ENCODE data around the gene ARHGAP24.

ARHGAP24 gene

DNA sequence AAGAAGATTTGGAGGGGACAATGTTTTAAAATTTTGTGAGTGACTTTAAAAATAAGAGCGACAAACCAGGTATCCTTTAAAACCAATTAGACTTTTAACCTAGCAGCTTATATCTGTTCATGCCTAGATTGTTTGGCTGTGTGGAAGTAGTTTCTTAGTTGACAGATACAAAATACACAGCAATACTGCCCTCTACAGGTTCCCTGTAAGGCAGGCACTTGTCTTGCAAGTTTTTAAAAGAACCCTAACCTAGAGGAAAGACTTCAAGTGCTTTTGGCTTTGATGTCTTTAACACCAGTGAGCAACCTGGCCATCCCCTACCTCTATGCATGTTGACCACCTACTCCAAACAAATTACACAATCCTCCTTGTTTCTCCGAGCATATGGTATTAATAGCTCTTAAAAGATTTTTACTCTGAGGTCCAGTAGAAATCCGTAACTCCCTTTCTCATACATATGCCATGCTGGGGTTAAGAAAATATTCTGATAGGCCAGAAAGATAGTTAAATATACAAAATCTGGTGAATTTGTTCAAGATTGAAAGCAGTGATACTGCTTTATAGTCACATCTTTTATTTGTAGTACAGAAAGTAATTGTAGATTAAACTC is 273.0 kb downstream of the ARHGAP24 start:
- DNase-seq, result peak; percentile 67

DNA sequence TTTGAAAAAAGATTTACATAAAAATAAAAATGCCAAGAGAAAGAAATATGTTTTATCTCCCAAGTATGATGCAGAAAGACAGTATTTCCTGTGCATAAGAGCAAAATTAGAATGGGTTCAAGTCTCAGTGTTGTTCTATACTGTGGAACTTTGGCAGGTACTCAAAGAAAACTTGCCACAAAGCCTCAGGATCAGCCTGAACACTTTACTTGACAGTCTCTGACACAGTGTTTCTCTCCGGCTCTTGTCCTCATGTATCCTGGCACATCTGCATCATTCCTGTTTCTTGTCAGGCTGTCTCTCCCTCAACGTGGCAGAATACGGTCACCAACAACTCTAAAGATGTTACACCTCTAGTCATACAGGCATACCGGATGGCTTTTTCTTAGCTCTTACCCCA is 273.7 kb downstream of the ARHGAP24 start:
- DNase-seq, result no peak

DNA sequence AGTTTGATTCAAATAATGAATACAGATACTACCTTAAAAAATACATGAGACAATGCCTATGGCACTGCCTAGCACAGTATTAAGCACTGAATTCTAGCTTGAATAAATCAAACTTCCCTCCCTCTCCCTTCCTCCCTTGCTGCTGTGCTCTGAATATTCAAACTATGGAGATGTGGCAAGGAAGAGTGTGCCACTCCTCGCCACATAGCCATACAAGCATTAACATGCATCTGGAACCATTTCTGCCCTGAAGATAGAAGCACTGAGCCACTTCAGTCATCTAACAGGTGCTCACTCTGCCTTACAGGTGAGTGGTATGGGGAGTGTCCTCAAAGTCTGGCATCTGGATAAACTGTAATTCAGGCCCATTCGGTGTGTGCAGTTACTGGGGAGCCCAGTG is 276.9 kb downstream of the ARHGAP24 start:
- no peak for DNase-seq

DNA sequence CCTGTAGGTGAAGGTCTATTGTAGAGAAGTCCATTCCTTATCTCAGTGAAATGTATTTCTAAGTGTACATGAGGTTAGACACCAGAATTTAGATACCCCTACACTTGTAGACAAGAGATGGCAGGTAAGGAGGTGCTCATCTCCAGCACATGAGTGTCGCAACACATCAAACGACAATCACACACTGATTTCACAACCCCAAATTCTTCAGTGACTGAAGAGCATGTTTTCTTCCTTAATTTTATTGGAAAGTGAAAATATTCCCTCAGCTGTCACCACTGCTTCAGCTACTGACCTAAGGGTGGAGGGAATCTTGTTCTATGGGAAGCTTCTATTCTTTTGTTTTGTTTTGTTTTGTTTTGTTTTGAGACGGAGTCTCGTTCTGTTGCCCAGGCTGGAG is 280.3 kb downstream of the ARHGAP24 start:
- DNase-seq, result no peak

DNA sequence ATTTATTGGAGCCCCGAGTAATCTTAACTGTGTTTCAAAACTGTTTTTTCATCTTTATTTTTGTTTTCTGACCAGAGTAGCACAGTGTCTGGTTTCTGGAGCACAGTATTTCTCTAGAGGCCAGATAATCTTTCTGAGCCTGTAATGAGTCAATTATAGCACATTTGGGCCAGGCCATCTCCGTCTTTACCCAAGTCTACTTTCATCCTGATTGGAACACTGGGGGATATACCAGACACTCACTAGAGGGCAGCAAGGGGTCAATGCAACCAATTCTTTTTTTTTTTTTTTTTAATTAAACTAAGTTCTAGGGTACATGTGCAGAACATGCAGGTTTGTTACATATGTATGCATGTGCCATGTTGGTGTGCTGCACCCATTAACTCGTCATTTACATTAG is 282.0 kb downstream of the ARHGAP24 start:
- DNase-seq, result no peak

DNA sequence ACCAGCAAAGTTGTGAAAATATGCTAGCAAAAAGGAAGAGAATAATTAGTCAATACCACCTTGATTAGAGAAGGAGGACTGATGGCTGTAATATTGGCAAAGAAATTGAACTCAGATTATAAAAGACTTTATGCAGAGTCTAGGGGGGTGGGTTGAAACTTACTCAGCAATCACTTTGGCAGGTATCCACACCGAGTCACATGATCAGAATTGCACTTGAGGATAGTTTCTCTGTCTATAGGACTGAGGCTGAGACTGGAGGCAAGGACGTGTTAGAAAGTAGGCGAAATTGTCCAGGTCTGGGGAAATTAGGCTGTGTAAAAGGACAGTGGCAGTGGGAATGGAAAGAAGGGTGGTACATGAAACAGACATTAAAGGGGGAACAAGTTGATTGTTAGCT is 284.4 kb downstream of the ARHGAP24 start:
- DNase-seq, result no peak

DNA sequence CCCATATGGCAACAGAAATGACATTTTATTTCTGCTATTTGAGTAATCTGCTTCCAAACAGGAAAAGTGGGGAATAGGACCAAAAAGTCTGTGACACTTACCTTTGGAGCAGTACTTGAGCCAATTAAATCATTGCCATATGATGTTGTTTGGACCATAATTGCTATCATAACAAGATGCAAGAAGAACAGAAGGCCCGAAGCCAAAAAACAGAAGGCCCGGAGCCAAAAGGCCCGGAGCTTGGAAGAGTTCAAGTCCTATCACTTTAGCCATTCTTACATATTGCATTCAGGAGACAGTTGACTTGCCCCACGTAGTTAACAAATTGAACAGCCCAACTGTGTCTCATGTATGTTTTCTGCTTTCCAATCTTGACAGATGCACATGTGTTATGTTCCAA is 285.6 kb downstream of the ARHGAP24 start:
- peak; percentile 5 for DNase-seq

DNA sequence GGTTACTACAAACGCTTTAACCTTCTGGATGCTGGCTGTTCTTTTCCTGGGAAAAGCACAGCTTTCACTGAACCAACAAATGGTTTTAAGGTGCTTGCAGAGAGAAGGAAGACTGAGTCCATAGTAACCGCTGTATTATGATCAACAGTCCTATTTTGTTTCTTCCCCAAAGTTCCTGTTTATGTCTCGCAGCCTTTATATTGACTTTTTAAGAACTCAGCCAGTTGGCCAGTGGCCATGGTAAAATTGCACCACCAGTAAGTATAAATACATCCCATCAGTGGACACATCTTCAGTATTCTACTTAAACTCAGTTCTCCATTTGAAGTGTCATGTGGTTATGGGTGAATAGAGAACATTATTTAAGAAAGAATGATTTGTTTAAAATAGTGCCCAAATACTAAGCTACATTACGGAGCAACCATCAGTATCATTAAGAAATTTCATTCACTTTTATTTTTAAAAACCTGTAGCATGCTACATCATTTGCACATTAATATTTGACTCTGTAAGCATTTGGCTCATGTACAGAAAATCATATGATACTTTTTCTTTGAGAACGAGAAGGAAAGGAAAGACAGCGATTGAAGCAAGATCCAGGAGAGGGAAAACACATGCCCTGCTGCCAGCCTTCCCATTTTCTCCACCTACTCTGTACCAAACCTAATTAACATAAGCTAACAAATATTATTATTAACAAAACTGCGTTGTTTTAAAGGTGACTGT is 287.0 kb downstream of the ARHGAP24 start:
- DNase-seq, result no peak

DNA sequence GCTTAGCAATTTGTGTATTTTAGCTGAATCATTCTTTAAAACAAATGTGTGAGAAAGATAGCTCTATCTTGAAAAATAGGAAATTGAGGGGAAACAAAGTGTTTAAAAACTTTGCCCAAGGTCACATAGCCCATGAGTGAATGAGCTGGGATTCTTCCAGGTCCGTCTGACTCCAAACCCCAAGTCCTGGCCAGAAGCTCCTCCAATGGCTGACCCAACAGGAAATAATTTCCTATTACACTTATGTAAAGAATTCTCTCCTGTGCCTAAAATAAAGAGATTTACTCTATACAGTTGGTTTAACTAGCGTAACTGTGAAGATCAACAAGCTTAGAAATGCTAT is 287.6 kb downstream of the ARHGAP24 start:
- DNase-seq, result no peak

DNA sequence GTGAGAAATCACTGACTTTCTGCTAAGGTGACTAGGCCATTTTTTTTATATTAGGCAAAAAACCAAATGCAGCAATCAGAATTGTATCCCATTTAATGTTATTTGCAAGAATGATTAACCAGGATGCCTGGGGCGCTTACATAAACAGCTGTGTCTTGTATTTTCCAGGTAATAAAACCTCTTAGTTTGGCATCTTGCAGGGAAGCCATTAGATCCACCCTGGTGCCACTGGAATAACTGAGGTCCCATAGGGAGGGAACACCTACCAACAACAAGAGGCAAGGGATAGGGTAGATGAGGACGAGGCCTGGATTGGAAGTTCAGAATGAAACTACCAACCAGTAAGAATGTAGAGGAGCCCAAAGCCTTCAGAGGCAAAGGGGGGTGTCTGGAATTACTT is 288.3 kb downstream of the ARHGAP24 start:
- DNase-seq, result no peak

DNA sequence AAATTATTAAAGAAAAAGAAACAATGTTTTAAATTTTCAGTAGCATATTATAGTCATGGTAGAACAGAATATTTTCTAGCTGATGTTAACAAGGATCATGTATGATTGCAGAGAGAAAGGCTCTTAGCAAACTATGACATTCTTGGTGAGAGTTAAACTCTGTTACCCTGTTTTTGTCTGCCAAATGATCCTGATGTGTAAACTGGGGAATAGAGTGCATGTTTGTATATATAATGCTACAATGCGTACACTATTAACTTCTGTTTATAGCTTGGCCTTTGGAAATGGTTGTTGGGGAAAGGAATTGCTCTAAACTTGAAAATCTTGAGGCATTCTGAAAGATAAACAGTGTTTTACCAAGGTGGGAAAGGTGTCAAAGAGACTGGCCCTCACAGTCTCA is 292.7 kb downstream of the ARHGAP24 start:
- no peak for DNase-seq

DNA sequence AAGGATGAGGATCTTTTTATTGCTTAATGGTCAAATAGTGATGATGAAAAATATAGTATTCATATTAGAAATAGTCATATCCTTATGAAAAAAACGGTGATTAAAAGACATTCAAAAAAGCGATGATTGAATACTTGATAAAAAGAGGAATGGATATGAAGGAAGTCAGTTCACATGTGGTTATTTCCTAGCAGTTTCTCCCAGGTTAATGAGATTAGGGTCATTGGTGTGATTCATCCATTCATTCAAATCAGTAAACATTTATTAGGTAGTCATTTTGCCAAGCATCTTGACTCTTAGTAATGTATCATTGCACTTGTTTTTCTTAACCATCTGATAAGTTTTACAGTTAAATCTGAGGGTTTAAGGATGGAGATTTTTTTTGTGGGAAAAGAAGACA is 294.1 kb downstream of the ARHGAP24 start:
- DNase-seq, result no peak

DNA sequence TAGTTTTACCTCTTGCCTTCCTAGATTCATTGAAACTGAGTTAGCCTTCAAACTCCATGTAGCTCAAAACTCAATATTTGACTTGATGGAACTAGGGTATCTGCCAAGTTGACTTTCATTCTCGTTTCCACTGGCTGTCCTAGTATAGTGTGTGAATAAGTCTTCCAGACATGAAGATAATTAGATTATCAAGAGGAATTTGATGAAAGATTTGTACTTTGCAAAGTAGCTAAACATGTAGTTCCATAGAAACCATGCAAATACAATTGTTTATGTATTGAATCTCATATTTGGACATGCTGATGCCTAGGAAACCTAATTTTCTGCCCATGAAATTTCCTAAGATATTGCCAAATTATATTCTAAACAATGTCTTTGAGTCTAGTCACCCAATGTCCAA is 297.5 kb downstream of the ARHGAP24 start:
- DNase-seq, result no peak

DNA sequence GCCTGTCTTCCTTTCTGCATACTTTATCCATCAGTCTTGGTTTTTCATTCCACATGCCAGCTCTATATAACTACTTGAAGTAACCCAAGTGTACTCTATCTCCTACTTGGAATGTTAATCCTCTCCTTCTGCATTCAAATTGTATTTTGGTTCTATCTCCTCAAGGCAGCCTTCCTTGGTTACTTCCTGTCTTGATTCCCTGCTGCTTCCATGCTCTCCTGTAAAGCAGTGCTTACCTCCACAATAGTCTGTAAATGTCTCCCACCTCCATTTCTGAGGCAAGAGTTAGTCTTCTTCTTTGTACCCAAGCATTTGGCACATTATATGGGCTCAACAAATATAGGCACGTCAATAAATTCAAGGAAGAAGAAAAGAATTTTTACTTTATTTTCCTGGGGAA is 298.4 kb downstream of the ARHGAP24 start:
- no peak for DNase-seq

DNA sequence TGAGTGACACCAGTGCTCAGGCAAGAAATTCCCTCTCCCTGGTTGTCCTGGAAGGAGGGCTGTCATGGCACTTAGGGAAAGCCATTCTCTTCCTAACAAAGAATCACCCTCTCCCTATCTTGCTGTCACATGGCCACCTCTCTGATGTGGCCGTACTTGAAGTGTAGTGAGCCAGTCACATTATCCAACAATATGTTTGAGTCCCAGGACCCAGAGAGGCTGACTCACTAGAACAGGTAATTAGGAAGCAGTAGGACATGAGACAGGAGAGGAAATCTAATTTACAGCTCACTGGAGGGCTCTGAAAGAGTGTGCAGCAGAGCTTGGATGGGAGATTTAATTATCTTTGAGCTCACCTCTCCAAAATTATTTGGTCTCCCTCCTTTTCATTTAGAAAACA is 299.1 kb downstream of the ARHGAP24 start:
- no peak for DNase-seq

DNA sequence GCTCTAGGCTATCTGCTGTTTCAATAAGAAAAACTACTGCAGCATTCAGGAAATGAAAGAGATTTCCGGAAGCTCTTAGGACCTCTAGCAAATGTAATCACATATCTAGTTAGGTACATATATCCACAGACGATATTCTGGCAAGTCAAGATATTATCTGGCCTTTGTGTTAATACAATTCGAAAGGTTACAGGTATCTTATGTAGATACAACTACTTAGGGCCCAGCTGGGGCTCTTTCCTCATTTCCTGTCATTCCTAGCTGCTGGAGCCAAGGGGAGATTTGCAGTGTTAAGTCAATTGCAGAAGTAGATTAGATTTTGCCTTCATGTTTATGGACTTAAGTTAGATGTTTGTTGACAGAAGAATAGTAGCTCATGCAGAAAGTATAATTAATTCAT is 299.5 kb downstream of the ARHGAP24 start:
- DNase-seq, result no peak

DNA sequence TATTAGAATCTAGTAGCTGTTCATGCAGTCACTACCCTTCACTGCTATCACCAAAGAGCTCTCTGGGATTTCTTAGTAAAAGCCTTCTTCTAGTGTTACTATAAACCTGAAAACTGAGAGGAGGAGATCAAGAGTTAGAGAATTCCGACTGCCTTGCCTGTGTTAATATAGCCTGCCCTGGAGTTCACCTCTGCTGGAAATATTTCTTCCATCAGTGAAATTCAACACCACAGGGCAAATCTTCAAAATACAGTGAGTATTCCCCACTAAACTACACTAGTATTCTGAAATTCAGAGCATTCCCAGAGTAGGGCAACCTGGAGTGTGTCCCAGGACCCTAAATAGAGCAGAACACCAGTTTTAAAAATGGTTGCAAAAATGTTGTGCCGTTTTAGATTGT is 301.1 kb downstream of the ARHGAP24 start:
- no peak for DNase-seq

DNA sequence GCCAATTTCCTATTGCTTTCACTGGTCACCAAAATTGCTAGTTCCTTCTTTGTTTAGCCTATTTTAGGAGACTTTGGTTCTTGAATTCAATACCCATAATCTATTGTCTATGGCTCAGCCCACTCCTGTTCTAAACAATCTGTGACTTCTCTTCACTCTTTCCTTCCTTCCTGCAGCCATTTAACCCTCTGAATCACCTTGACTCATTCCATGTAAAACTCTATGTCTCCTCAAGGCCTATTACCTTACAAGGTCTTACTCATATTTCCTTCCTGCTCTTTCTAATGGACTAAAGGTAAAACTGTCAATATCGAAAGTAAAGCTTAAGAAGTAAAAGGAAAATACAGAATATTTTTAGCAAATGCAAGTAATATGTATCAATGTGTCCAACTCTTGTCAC is 301.6 kb downstream of the ARHGAP24 start:
- DNase-seq, result no peak

DNA sequence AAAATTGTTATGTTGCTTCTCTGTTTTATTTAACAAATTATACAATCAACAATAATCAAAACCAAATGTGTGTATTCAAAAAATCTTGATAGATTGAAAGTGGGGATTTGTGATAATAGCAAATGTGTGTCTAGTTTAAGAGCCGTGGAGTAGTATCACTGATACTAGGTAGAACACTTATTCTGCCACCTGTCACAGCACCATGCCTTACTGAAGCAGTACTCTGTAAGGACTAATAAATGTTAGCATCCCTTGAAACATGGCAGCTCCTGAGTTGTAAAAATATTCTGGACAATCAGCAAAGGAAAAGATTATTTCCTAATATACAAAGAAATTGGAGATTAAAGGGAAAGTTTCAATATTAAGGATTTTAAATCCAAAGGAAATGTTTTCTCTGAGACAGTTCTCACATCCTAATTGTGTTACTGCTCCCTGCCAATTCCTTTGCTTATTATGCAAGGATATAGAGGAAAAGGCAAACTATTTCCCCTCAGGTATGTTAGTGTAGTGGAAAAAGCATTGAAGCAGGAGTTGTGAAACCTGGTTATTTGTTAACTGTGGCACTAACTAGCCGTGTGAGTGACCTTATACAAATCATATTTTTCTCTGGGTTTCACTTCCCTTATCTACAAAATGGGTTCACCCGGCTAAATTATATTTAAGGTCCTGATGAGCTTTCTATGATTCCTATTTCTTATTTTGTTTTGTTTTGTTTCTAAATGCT is 303.1 kb downstream of the ARHGAP24 start:
- DNase-seq, result no peak

DNA sequence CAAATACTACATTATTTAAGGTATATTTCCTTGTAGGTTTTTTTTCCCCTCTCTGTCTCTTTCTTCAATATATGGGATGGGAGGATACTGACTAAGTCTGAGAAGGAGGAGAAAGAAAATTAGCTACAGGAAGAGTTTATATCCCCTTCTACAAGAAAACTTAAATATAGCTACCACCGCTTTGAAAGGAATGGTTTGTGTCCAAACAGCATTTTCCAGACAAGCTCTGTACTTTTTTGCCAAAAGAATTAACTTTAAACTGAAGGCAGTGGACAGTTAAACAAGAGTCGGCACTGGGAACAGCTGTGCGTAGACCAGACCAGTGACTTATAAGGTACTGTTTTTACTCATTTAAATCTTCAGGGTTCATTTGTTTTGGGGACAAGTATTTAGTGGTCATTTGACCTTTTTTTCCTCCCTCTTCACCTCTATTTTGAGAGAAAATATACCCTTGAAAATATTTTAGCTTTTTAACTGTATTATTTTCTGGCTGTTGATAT is 303.7 kb downstream of the ARHGAP24 start:
- no peak for DNase-seq

DNA sequence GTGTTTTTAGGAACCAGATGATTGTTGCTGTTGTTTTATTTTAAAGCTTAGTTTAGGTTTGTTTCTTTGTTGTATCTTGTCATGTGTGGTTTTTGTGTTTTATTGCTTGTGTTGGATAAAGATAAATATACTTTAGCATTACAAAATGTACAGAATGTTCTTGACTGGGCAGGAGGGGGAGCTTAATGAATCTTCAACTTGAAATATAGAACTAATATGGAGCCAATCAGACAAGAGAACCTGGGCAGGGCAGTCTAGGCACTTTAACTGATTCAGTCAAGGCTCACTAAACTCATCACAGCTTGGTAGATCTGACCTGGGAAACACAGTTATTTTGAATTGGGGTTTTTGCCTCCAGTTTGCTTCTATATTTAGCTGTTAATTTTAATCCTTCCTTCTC is 304.2 kb downstream of the ARHGAP24 start:
- no peak for DNase-seq

DNA sequence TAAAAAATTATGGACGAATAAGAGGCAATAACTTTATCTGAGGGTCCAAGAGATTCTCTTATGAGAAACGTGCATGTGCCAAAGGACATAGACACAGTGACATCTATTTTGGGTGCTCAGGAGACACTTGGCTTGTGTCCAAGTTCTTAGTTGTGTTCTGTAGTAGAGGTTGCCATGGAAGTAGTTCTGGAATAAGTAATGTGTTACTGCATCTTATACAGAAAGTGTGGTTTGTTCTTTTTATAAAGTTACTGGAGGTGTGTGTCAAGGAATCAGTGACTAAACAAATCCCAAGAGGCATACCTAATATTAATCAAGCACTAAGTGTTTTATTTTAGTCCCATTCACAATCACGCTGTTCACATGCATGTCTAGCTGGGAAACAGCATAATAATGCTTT is 305.7 kb downstream of the ARHGAP24 start:
- DNase-seq, result no peak

DNA sequence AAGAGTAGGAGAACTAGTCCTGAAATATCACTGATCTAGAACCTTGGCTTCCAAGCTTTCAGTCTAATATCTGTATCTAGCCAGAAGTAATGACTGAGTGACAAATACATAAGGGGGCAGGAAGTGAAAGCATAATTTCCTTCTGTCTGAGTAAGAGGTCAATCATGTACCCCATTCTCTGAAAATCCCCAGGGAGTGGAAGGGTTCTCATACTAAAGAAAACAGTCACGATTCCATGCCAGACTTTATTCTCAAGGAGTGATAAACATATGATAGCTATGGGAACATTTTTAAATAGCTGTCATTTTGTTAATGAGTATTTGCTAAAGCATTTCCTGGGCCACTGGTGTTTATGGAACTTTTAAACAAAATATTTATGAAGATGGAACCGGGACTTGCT is 308.5 kb downstream of the ARHGAP24 start:
- no peak for DNase-seq

DNA sequence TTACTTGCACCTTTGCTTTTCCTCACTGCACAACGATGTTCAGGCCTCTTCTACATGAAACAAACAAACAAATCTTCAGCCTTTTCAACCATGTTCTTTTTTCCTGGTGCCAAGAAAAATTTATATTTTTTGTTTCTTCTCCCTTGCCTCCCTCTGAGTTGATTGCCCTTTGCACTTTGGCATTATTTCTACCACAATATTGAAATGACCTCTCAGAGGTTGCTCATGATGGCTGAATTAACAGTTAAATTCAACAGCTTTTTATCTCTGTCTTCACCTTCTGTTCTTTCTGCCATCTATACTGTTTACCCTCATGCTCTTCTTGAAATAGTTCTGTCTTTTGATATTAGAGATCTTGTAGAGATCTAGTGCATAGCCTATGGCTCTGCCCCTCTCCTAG is 308.9 kb downstream of the ARHGAP24 start:
- no peak for DNase-seq

All from NCI-H1694 (cell line).